Measurements from ENCODE around the gene ZNF367. TPM values are rescaled to one million over a fixed set of nuclear protein-coding genes. Genes with fewer than 3 reads are reported as not detected.
A peak's percentile ranks its signal among the peaks of the same experiment; 100 is the strongest.

ZNF367 gene
- polyA plus RNA-seq, 1 of the 3 experiments (the other 2 are of a cell fraction), result 1.5 TPM

DNA sequence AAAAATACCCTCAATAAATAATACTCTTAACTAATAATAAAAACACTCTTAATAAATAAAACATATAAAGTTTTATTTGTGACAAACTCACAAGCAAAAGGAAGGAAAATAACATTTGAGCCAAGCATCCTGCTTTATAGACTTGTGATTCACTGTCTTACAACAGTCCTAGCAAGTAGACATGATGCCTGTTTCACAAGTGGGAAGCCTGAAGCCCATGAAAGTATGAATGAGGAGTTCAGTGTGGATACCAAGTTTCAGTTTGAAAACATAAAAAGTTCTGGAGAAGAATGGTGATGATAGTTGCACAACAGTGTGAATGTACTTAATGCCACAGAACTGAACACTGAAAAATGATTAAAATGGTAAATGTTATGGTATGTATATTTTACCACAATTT, 42.7 kb upstream of the ZNF367 start:
- H3K4me2 ChIP-seq, result no peak overlapping the region; the same call in 1 of the 2 replicates
- TF ChIP-seq, protein P1, sequence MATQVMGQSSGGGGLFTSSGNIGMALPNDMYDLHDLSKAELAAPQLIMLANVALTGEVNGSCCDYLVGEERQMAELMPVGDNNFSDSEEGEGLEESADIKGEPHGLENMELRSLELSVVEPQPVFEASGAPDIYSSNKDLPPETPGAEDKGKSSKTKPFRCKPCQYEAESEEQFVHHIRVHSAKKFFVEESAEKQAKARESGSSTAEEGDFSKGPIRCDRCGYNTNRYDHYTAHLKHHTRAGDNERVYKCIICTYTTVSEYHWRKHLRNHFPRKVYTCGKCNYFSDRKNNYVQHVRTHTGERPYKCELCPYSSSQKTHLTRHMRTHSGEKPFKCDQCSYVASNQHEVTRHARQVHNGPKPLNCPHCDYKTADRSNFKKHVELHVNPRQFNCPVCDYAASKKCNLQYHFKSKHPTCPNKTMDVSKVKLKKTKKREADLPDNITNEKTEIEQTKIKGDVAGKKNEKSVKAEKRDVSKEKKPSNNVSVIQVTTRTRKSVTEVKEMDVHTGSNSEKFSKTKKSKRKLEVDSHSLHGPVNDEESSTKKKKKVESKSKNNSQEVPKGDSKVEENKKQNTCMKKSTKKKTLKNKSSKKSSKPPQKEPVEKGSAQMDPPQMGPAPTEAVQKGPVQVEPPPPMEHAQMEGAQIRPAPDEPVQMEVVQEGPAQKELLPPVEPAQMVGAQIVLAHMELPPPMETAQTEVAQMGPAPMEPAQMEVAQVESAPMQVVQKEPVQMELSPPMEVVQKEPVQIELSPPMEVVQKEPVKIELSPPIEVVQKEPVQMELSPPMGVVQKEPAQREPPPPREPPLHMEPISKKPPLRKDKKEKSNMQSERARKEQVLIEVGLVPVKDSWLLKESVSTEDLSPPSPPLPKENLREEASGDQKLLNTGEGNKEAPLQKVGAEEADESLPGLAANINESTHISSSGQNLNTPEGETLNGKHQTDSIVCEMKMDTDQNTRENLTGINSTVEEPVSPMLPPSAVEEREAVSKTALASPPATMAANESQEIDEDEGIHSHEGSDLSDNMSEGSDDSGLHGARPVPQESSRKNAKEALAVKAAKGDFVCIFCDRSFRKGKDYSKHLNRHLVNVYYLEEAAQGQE (IDR thresholded peaks at IDR 0.05; ENCODE audit: low read depth, low read length), result no peak
- TF ChIP-seq, protein P2, sequence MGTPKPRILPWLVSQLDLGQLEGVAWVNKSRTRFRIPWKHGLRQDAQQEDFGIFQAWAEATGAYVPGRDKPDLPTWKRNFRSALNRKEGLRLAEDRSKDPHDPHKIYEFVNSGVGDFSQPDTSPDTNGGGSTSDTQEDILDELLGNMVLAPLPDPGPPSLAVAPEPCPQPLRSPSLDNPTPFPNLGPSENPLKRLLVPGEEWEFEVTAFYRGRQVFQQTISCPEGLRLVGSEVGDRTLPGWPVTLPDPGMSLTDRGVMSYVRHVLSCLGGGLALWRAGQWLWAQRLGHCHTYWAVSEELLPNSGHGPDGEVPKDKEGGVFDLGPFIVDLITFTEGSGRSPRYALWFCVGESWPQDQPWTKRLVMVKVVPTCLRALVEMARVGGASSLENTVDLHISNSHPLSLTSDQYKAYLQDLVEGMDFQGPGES (IDR thresholded peaks at IDR 0.05; ENCODE audit: low read depth, low read length), result no peak
- TF ChIP-seq RFX5 (IDR thresholded peaks at IDR 0.05; ENCODE audit: low read length), result no peak
- H3K4me3 ChIP-seq (ENCODE audit: low read depth in 2 of 2, low read length in 1 of 2), result no peak overlapping the region
- peaks cover 3 to 19% of the 10 kb centered on the region in 2 experiments for H3K36me3 ChIP-seq (replicated peaks in 1 of 2; ENCODE audit: control insufficient read depth in 1 of 2, insufficient read depth in 2 of 2, low read length in 1 of 2)
- no peaks in the 10 kb centered on the region for H3K27me3 ChIP-seq (ENCODE audit: insufficient read depth)
- no peak overlapping the region for H3K9ac ChIP-seq
- H3K9me2 ChIP-seq, result no peaks in the 10 kb centered on the region
- DNase-seq, result no peak
- POLR2A ChIA-PET, result no interaction called here
- H3K79me2 ChIP-seq (ENCODE audit: insufficient read depth), result peaks cover 56% of the 10 kb centered on the region
- H3K4me1 ChIP-seq (ENCODE audit: control insufficient read depth in 1 of 2, insufficient read depth in 2 of 2, low read depth in 1 of 2, low read length in 1 of 2), result peaks cover 0 to 17% of the 10 kb centered on the region in 2 experiments; a peak in 3 of 4 replicates
- H3K9me3 ChIP-seq, result no peaks in the 10 kb centered on the region
- peaks cover 6% of the 10 kb centered on the region; the same call in 1 of the 2 replicates for H4K20me1 ChIP-seq (ENCODE audit: insufficient read depth)
- CTCF ChIA-PET, result interaction anchor here (2.4 kb wide), 1 partner anchor 8 kb away, joined by 7 read pairs; no protein-coding TSS in a partner anchor
- peaks cover 16% of the 10 kb centered on the region for H3F3A ChIP-seq (replicated peaks; ENCODE audit: insufficient read depth)
- H3K27ac ChIP-seq (ENCODE audit: low read depth in 2 of 2, low read length in 1 of 2), result peak overlapping the region in 1 of 2 experiments; percentile 65; a peak in 3 of 4 replicates
- H2AFZ ChIP-seq (ENCODE audit: low read depth), result no peak overlapping the region

DNA sequence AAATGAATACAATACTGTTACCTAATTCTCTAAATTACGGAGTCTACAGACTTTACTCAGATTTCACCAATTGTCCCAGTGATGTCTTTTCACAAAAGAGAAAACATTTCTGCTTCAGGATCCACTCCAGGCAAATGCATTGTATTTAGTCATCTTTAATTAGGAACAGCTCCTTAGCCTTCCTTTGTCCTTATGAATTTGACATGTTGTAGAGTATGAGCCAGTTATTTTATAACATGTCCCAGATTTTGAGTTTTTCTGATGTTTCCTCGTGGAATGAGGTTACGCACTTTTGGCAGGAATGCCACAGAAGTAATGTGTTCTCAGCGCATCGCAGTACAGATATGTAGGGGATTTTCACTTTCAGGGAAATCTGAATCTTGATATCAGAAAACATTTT, 42.3 kb upstream of the ZNF367 start:
- Histone ChIP-seq H3K4me3 (ENCODE audit: low read depth in 2 of 2, low read length in 1 of 2) (no peak overlapping the region), H3K9me2 (no peaks in the 10 kb centered on the region), H3K4me1 (ENCODE audit: control insufficient read depth in 1 of 2, insufficient read depth in 2 of 2, low read depth in 1 of 2, low read length in 1 of 2) (peaks cover 0 to 17% of the 10 kb centered on the region in 2 experiments; a peak in 3 of 4 replicates), H3K36me3 (replicated peaks in 1 of 2; ENCODE audit: control insufficient read depth in 1 of 2, insufficient read depth in 2 of 2, low read length in 1 of 2) (peaks cover 3 to 17% of the 10 kb centered on the region in 2 experiments), H3K4me2 (no peak overlapping the region; the same call in 1 of the 2 replicates), H3F3A (replicated peaks; ENCODE audit: insufficient read depth) (peaks cover 16% of the 10 kb centered on the region), H3K79me2 (ENCODE audit: insufficient read depth) (peaks cover 56% of the 10 kb centered on the region), H3K9ac (no peak overlapping the region), H3K27me3 (ENCODE audit: insufficient read depth) (no peaks in the 10 kb centered on the region), H4K20me1 (ENCODE audit: insufficient read depth) (peaks cover 6% of the 10 kb centered on the region; the same call in 1 of the 2 replicates), H3K9me3 (no peaks in the 10 kb centered on the region), H3K27ac (ENCODE audit: low read depth in 2 of 2, low read length in 1 of 2) (peak overlapping the region; percentile 54 to 65; a peak in 3 of 4 replicates), H2AFZ (ENCODE audit: low read depth) (no peak overlapping the region)
- CTCF ChIA-PET, result no interaction called here
- WGBS (ENCODE audit: low lambda C conversion rate), result 54% methylated on average over 5 of the region's 5 CpGs
- POLR2A ChIA-PET, result no interaction called here
- TF ChIP-seq NFIC (IDR thresholded peaks at IDR 0.05; ENCODE audit: borderline replicate concordance) (peak; percentile 27; the same call in 1 of the 2 replicates), POLR2AphosphoS5 (IDR thresholded peaks at IDR 0.05; ENCODE audit: low read depth, low read length) (0 out of 2 replicates have a peak, but pooled peaks have one; percentile 20), FOSL2 (IDR thresholded peaks at IDR 0.05; ENCODE audit: borderline replicate concordance, low read depth) (0 out of 2 replicates have a peak, but pooled peaks have one; percentile 22), RXRA (IDR thresholded peaks at IDR 0.05; ENCODE audit: borderline replicate concordance, low read depth) (no peak), TCF12 (IDR thresholded peaks at IDR 0.05) (peak; percentile 83), GABPA (IDR thresholded peaks at IDR 0.05; ENCODE audit: low read depth) (no peak), JUND (IDR thresholded peaks at IDR 0.05) (peak; percentile 38; the same call in 1 of the 2 replicates)
- TF ChIP-seq, protein P3, sequence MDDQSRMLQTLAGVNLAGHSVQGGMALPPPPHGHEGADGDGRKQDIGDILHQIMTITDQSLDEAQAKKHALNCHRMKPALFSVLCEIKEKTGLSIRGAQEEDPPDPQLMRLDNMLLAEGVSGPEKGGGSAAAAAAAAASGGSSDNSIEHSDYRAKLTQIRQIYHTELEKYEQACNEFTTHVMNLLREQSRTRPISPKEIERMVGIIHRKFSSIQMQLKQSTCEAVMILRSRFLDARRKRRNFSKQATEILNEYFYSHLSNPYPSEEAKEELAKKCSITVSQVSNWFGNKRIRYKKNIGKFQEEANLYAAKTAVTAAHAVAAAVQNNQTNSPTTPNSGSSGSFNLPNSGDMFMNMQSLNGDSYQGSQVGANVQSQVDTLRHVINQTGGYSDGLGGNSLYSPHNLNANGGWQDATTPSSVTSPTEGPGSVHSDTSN (IDR thresholded peaks at IDR 0.05), result peak; percentile 63; the same call in 1 of the 2 replicates
- TF ChIP-seq, protein P4, sequence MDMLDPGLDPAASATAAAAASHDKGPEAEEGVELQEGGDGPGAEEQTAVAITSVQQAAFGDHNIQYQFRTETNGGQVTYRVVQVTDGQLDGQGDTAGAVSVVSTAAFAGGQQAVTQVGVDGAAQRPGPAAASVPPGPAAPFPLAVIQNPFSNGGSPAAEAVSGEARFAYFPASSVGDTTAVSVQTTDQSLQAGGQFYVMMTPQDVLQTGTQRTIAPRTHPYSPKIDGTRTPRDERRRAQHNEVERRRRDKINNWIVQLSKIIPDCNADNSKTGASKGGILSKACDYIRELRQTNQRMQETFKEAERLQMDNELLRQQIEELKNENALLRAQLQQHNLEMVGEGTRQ (IDR thresholded peaks at IDR 0.05; ENCODE audit: borderline replicate concordance, low read depth, low read length), result no peak
- DNase-seq, result no peak
